Measurements from ENCODE around the gene TANK.

The TANK gene

DNA sequence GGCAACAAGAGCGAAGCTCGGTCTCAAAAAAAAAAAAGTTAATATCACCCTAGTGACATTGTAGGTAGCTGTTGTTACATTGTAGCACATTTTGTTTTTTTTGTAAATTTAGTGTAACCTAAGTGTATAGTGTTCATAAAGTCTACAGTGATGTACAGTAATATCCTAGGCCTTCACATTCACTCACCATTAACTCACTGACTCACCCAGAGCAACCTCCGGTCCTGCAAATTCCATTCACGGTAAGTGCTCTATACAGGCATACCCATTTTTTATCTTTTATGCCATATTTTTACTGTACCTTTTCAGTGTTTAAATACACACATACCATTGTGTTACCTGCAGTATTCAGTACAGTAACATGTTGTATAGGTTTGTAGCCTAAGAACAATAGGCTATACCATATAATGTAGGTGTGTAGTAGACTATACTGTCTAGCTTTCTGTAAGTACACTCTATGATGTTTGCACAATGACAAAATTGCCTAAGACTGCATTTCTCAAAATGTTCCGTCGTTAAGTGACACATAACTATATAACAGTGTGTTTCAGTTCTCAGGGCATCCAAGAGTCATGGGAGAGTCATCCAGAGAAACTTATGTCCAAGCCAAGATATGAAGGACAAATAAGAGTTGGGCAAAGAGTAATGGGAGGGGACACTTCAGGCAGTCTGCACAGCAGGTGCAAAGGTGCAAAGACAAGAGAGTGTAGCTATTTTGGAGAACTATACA, 68.4 kb downstream of the TANK start:
- no peak for DNase-seq (ENCODE audit: low spot score)

- DNase-seq (ENCODE audit: low spot score): no peak
Measured at GRCh38 chr2:161230959-161231358, 70.7 kb downstream of the TANK start.

DNA sequence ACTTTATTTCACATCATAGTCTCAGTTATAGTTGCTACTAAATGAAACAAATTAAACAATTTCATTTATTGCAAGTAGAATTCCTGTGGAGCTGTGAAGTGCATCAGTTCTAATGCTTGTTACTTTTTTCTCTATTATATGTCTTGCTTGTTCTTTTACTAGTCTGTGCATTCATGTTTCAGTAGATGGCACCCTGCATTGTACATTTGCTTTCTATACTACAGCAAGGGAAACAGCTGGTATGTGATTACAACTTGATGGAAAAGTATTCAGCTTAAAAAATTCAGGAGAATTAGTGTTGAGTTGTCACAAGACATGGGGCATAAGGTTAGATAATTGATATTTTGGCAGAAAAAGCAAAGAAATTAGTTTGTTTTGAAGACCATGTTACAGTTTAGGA, 72.3 kb downstream of the TANK start:
- DNase-seq (ENCODE audit: low spot score): no peak

- DNase-seq (ENCODE audit: low spot score): no peak
Measured at GRCh38 chr2:161233858-161234431, 73.7 kb downstream of the TANK start.

DNA sequence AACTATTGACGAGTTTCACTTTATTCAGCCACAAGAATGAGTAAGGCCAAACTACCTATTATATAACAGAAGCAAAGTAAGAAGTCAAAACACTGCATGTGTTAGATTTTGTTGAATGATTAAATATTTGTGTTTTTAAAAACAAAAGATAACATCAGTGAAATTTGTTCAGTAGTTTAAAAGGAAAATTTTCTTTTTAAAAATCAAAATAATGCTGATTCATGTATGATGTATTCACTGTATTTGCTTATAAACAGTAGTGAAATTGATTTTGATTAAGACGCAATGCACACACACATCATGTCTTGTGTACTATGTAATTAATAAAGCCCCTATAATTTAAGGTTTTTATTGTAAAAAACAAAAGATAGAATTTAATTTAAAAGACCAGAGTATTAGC, 74.4 kb downstream of the TANK start:
- no peak for DNase-seq (ENCODE audit: low spot score)

GRCh38 chr2:161237392-161238264, 77.4 kb downstream of the TANK start:
- peak; percentile 33 for DNase-seq (ENCODE audit: low spot score)

DNA sequence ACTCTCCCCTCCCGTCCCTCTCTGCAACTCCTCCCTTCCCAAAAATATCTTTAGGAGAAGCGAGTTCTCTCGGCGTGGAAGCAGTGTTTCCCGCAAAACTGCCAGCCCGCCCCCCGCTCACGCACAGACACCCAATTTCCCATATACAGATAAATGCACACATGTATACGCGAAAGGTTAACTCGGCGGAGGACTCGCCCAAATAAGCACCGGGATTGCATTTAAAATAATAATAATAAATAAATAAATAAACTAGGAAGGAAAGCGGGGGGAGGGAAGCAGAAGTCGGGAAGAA, 78.0 kb downstream of the TANK start:
- no peak for DNase-seq (ENCODE audit: low spot score)

DNA sequence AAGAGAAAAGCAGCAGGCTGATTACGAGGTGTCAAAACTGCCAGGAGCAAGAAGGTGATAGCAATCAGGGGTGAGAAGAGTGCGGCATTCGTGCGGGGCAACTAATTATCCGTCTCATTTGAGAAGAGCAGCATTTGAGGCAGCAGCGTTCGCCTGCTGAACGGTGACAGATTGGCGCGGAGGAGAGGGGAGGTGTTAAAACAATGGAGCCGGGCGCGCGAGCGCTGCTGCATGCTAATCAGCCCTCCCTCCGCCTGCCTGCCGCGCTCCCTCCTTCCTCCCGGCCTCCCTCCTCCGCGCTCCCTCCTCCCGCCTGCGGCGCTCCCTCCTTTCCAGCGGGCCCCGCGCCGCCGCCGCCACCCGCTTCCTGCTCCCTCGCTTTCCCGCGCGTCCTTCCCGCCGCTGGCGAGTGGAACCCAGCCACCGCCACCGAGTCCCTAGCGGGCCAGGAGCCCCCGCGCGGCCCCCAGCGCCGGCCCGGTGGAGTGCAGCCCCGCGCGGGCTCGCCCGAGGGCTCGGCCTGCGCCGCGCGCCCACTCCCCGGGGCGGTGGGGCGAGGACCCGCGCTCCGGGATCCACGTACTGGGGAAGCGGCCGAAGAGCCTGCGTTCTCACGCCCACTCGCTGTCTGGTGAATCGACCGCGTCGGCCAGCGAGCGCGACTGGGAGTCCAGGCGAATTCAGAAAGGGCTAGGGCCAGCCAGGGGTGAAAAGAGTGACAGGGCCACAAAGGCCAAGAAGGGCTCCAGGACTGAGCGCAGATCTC, 78.5 kb downstream of the TANK start:
- DNase-seq (ENCODE audit: low spot score): peak; percentile 55

DNA sequence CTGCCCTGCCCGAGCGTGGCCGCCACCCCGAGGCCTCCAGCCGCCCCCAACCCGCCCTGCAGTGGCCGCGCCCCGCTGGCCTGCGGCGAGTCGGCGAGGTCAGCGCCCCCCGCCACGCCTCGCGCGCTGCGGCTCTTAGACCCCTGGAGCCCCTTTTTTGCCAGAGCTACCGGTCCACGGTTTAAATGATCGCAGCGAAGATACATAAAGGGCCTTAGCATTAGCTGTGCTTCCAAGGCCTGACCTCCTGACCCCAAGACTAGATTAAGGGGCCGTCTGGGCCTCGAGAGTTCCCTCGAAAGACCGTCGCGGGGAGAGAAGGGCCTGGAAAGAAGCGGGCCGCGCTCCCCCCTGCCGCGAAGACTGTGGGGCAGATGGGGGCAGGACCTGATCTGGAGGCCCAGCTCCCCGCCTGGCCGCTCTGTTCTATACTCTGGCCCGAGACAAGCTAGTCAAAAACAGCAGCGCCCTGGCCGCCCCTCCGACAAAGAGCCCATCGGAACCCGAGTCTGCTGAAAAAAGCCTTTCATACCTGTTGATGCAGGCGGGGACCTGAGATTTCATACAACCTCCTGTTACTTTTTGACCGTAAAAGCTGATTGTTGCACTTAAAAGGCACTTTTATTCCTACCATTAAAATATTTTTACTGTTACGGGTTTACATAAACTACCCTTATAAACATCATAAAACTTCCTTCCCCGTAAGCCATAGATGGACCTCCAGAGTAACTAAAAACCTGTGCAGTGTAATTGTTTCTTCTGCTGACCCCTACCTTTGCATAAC, 79.3 kb downstream of the TANK start:
- no peak for DNase-seq (ENCODE audit: low spot score)

- no peak for DNase-seq (ENCODE audit: low spot score)
Measured at GRCh38 chr2:161241894-161242293, 81.7 kb downstream of the TANK start.

- DNase-seq (ENCODE audit: low spot score): no peak
Measured at GRCh38 chr2:161243312-161243711, 83.1 kb downstream of the TANK start.

DNA sequence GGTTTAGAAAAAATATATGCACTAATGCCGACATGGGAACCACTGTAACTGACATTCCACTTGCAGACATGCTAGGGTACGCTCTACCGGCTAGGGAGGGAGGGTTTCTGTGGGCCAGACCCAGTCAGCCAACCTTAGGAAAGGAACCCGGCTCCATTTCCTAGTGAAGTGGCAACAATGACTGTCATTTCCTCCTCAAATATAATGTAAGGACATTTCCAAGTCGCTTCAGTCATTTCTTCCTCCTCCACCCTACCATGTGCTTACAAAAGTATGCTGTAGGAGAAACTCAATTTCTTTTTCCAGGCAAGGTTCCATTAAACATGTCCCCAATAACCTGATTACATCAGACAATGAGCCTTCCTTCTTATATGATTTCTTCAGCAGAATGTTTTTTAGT, 83.7 kb downstream of the TANK start:
- DNase-seq (ENCODE audit: low spot score): no peak

GRCh38 chr2:161244387-161245260, 84.4 kb downstream of the TANK start:
- DNase-seq (ENCODE audit: low spot score): peak; percentile 69

GRCh38 chr2:161245261-161245553, 85.0 kb downstream of the TANK start:
- no peak for DNase-seq (ENCODE audit: low spot score)

DNA sequence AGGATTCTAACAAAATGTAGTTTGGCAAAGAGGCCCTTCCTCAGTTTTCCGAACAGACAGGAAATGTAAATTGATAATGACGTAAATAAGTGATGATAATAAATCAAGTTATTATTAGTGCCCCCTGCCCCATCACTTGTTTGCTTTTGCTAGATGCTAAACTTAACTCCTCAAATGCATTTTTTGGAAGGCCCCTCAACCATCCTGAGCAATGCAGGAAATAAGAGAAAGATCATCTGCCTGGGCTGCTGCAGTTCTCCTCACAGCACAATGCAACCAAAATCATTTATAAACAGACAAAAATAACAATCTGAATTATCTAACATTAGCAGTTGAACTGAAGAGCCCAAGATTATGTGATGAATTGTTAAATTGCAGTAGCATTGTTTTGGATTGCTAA, 85.4 kb downstream of the TANK start:
- no peak for DNase-seq (ENCODE audit: low spot score)

DNA sequence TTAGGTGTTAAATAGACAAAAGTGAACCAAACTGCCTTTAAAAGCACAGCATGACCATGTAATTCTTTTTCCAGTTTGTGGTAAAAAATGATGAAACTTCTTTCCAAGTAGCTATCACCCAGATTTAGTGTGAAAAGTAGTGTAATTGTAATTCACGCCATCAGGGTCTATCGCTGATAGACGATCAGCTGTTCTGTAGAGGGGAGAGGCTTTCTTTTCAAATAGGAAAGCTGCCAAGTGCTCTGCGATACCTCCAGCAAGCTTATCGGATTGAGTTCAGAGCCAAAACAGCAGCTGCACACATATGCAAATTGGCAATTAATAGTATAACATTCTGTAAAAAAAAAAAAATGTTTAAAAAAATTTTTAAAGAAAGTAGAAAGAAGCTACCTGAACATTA, 86.1 kb downstream of the TANK start:
- no peak for DNase-seq (ENCODE audit: low spot score)

DNA sequence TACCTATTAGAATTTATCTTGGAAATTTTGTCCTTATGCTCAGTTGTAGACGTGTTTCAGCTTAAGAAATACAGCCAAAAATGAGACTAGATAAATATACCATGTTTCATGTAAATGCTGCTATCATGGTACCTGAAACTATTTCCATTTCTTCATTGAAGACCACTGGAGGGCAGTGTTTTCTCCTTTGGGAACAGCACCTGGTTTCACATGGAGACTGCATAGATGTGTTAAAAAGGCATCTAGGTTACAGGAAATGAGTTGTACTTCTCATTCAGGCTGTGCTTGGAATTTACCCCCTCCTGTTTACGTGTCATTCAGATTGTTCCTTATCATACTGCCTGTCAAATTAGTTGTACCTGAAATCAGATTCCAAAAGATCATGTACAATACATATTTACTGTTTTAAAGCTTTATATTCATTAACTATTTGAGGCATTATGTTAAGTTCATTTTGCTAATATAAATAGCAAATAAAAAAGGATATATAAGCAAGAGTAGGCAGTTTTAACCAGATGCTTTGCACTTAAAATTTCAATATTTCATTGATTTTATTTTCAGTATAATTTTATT, 90.7 kb downstream of the TANK start:
- peak; percentile 47 for DNase-seq (ENCODE audit: low spot score)

- no peak for DNase-seq (ENCODE audit: low spot score)
Measured at GRCh38 chr2:161257123-161257952, 97.1 kb downstream of the TANK start.

GRCh38 chr2:161265874-161266273, 105.6 kb downstream of the TANK start:
- DNase-seq (ENCODE audit: low spot score): no peak

DNA sequence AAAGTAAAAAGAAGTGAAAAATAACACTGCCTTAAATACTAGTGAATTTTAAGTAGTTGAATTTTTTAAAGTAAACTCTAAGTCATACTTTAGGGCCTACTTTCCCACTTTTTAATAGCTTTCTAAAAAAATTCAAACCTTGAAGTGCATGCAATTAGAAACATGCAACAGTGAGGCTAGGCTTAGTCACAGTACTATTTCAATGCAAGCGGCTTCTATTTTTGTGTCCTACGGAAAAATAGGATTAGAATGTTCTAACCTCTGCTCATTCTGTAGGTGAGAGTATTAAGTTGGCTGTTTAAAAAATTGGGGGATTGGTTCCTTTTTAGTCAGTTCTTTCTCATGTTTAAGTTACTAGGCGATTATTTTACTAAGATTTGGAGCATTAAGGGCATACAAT, 108.9 kb downstream of the TANK start:
- DNase-seq (ENCODE audit: low spot score): no peak

All from CD4-positive, alpha-beta T cell treated with Interleukin-2 at 100 ng/mL for 4 hours (primary cell).